IPS DF 6.9 (cell line): Measurements from ENCODE around the gene ZNF70.

Experiments used
- DNase-seq: peaks from one replicate; pipeline ENCODE4 v3.0.0-alpha.2; 2013; ENCODE audit warnings: low read depth, low spot score
- H3K27ac ChIP-seq: one replicate; pipeline ENCODE4 v1.5.1; 2013; ENCODE audit warnings: low read length, control low read depth
- H3K27me3 ChIP-seq: 2 replicates; pipeline ENCODE4 v1.6.1; 2013; ENCODE audit warnings: mild to moderate bottlenecking, low read length; ENCODE audit not compliant: control insufficient read depth, insufficient read depth
- H3K36me3 ChIP-seq: 2 replicates; pipeline ENCODE4 v1.6.1; 2013; ENCODE audit warnings: low read length; ENCODE audit not compliant: control insufficient read depth, insufficient read depth
- H3K4me1 ChIP-seq: 2 replicates; pipeline ENCODE4 v1.6.1; 2013; ENCODE audit warnings: low read length; ENCODE audit not compliant: control insufficient read depth, insufficient read depth
- H3K4me3 ChIP-seq: 2 replicates; pipeline ENCODE4 v1.5.1; 2013; ENCODE audit warnings: mild to moderate bottlenecking, low read length
- H3K9me3 ChIP-seq: 2 replicates; pipeline ENCODE4 v1.6.1; 2013; ENCODE audit warnings: low read length, inconsistent platforms; ENCODE audit not compliant: control insufficient read depth, insufficient read depth
- WGBS: extraction: QIAGEN DNeasy Blood & Tissue Kit; methylation state at CpG from one replicate; pipeline ENCODE4 v1.1.7; 2013; ENCODE audit warnings: mixed read lengths, missing lambda C conversion rate; ENCODE audit not compliant: insufficient read length, insufficient coverage; 5-methylcytosine and 5-hydroxymethylcytosine counted together

ZNF70 gene

GRCh38 chr22:23759566-23759965 is 8.7 kb upstream of the ZNF70 start:
- Histone ChIP-seq H3K27me3 (no peaks in the 10 kb centered on the region), H3K4me1 (peaks cover 10% of the 10 kb centered on the region), H3K4me3 (no peak overlapping the region), H3K36me3 (no peaks in the 10 kb centered on the region), H3K27ac (no peak overlapping the region), H3K9me3 (no peaks in the 10 kb centered on the region)
- DNase-seq: no peak
- no CpG with 5 or more reads among the region's 4 CpGs for WGBS

GRCh38 chr22:23756891-23757290 is 6.0 kb upstream of the ZNF70 start:
- DNase-seq: no peak

GRCh38 chr22:23755711-23756110 is 4.8 kb upstream of the ZNF70 start:
- no peaks in the 10 kb centered on the region for H3K36me3 ChIP-seq

More at GRCh38 chr22:23756891-23757290, 6.0 kb upstream of the ZNF70 start:
- H3K4me1 ChIP-seq: no peaks in the 10 kb centered on the region
- H3K4me3 ChIP-seq: no peak overlapping the region
- H3K27ac ChIP-seq: no peak overlapping the region
- H3K27me3 ChIP-seq: no peaks in the 10 kb centered on the region
- H3K36me3 ChIP-seq: no peaks in the 10 kb centered on the region
- WGBS: no CpG with 5 or more reads among the region's 4 CpGs
- no peaks in the 10 kb centered on the region for H3K9me3 ChIP-seq

GRCh38 chr22:23754980-23755636 is 4.2 kb upstream of the ZNF70 start:
- Histone ChIP-seq H3K4me3 (no peak overlapping the region), H3K36me3 (no peaks in the 10 kb centered on the region), H3K9me3 (no peaks in the 10 kb centered on the region), H3K4me1 (no peaks in the 10 kb centered on the region), H3K27me3 (no peaks in the 10 kb centered on the region), H3K27ac (no peak overlapping the region)
- DNase-seq: no peak
- no CpG with 5 or more reads among the region's 6 CpGs for WGBS

More at GRCh38 chr22:23755711-23756110, 4.8 kb upstream of the ZNF70 start:
- no CpG with 5 or more reads among the region's 8 CpGs for WGBS
- no peak for DNase-seq
- Histone ChIP-seq H3K4me3 (no peak overlapping the region), H3K9me3 (no peaks in the 10 kb centered on the region), H3K4me1 (no peaks in the 10 kb centered on the region), H3K27me3 (no peaks in the 10 kb centered on the region), H3K27ac (no peak overlapping the region)

- Histone ChIP-seq H3K27ac (no peak within 1 kb of the TSS), H3K4me1 (no peaks in the 10 kb centered on the region), H3K36me3 (no peaks in the 10 kb centered on the region), H3K4me3 (no peak within 1 kb of the TSS), H3K9me3 (no peaks in the 10 kb centered on the region), H3K27me3 (no peaks in the 10 kb centered on the region)
- no peak for DNase-seq
- no CpG with 5 or more reads among the region's 14 CpGs for WGBS
Observed at GRCh38 chr22:23754220-23754919, 3.5 kb upstream of the ZNF70 start, which contains the start of gene VPREB3. TSS of gene VPREB3 (minus strand) at chr22:23754425. CDS start at chr22:23754363, 62 bp downstream.

GRCh38 chr22:23753385-23753784 is 2.5 kb upstream of the ZNF70 start:
- H3K9me3 ChIP-seq: no peaks in the 10 kb centered on the region
- H3K27me3 ChIP-seq: no peaks in the 10 kb centered on the region
- no peaks in the 10 kb centered on the region for H3K4me1 ChIP-seq
- no peak overlapping the region for H3K4me3 ChIP-seq
- H3K27ac ChIP-seq: no peak overlapping the region
- no peak for DNase-seq
- no peaks in the 10 kb centered on the region for H3K36me3 ChIP-seq
- no CpG with 5 or more reads among the region's 2 CpGs for whole genome bisulfite sequencing

GRCh38 chr22:23752750-23753149 is 1.8 kb upstream of the ZNF70 start:
- Histone ChIP-seq H3K9me3 (no peaks in the 10 kb centered on the region), H3K27ac (no peak overlapping the region)
- no CpG with 5 or more reads among the region's 16 CpGs for WGBS

GRCh38 chr22:23752090-23752691 is 1.3 kb upstream of the ZNF70 start:
- no peak overlapping the region for H3K4me3 ChIP-seq
- no peaks in the 10 kb centered on the region for H3K4me1 ChIP-seq
- no CpG with 5 or more reads among the region's 9 CpGs for WGBS

More at GRCh38 chr22:23752750-23753149, 1.8 kb upstream of the ZNF70 start:
- no peaks in the 10 kb centered on the region for H3K27me3 ChIP-seq
- H3K36me3 ChIP-seq: no peaks in the 10 kb centered on the region
- H3K4me3 ChIP-seq: no peak overlapping the region
- no peak for DNase-seq
- no peaks in the 10 kb centered on the region for H3K4me1 ChIP-seq

GRCh38 chr22:23751441-23751996 is 607 bp upstream of the ZNF70 start:
- Histone ChIP-seq H3K9me3 (no peaks in the 10 kb centered on the region), H3K4me3 (peak overlapping the region; percentile 91), H3K36me3 (no peaks in the 10 kb centered on the region), H3K27ac (no peak overlapping the region), H3K27me3 (no peaks in the 10 kb centered on the region), H3K4me1 (no peaks in the 10 kb centered on the region)
- DNase-seq: no peak
- no CpG with 5 or more reads among the region's 22 CpGs for WGBS

More at GRCh38 chr22:23752090-23752691, 1.3 kb upstream of the ZNF70 start:
- H3K36me3 ChIP-seq: no peaks in the 10 kb centered on the region
- no peaks in the 10 kb centered on the region for H3K9me3 ChIP-seq
- H3K27ac ChIP-seq: no peak overlapping the region
- H3K27me3 ChIP-seq: no peaks in the 10 kb centered on the region
- no peak for DNase-seq

GRCh38 chr22:23750367-23750713 is 572 bp downstream of the ZNF70 start:
- no peaks in the 10 kb centered on the region for H3K9me3 ChIP-seq
- no peaks in the 10 kb centered on the region for H3K27me3 ChIP-seq
- H3K36me3 ChIP-seq: no peaks in the 10 kb centered on the region
- no CpG with 5 or more reads among the region's 5 CpGs for WGBS
- no peak for DNase-seq
- peak overlapping the region; percentile 88; the same call in 1 of the 2 replicates for H3K4me3 ChIP-seq
- H3K4me1 ChIP-seq: no peaks in the 10 kb centered on the region
- no peak overlapping the region for H3K27ac ChIP-seq
